NB4 (cell line): ENCODE results near the gene CTF1.

Experiments
- POLR2A ChIP-seq: IDR thresholded peaks from 2 replicates; pipeline ENCODE4 v1.6.1; 2011; ENCODE audit warnings: mild to moderate bottlenecking; ENCODE audit not compliant: insufficient read length; ENCODE audit errors: extremely low read depth
- TF ChIP-seq, protein P1 (sequence below): IDR thresholded peaks from one replicate; pipeline ENCODE4 v1.5.1; 2012; ENCODE audit warnings: low read depth, low read length

DNA sequence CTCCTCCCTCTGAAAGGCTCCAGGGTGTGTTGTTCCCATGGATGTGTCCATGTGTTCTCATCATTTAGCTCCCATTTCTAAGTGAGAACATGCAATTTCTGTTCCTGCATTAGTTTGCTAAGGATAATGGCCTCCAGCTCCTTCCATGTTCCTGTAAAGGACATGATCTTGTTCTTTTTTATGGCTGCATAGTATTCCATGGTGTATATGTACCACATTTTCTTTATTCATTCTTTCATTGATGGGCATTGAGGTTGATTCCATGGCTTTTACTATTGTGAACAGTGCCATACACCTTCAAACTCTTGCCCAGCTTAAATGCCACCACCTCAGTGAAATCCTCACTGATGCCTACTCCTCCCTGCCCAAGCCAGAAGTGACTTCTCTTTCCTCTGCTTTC lies 47.9 kb downstream of the CTF1 start:
- TF ChIP-seq, protein P1, sequence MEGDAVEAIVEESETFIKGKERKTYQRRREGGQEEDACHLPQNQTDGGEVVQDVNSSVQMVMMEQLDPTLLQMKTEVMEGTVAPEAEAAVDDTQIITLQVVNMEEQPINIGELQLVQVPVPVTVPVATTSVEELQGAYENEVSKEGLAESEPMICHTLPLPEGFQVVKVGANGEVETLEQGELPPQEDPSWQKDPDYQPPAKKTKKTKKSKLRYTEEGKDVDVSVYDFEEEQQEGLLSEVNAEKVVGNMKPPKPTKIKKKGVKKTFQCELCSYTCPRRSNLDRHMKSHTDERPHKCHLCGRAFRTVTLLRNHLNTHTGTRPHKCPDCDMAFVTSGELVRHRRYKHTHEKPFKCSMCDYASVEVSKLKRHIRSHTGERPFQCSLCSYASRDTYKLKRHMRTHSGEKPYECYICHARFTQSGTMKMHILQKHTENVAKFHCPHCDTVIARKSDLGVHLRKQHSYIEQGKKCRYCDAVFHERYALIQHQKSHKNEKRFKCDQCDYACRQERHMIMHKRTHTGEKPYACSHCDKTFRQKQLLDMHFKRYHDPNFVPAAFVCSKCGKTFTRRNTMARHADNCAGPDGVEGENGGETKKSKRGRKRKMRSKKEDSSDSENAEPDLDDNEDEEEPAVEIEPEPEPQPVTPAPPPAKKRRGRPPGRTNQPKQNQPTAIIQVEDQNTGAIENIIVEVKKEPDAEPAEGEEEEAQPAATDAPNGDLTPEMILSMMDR = no peak
- no peak for TF ChIP-seq POLR2A
